HT1080 (cell line): ENCODE results near the gene R3HDM2. TPM values are rescaled to one million over a fixed set of nuclear protein-coding genes. Genes with fewer than 3 reads are reported as not detected.

Experiments used
- DNase-seq: peaks from one replicate; pipeline ENCODE4 v3.0.0-alpha.2; 2015; ENCODE audit warnings: low read depth
- total RNA-seq: library from RNA; depleted of rRNA; stranded (reverse); fragments of >200 nt; shearing (Covaris generic); gene quantifications from 2 replicates; pipeline ENCODE4 v1.2.3, GENCODE V29; 2014

The R3HDM2 gene
- total RNA-seq, 1 experiment from 2014 or later, result 13.0 TPM

- DNase-seq, result no peak
These were observed 210.7 kb downstream of the R3HDM2 start for GRCh38 chr12:57219993-57220754.

GRCh38 chr12:57219205-57219992 lies 211.4 kb downstream of the R3HDM2 start:
- no peak for DNase-seq

GRCh38 chr12:57218030-57218853 lies 212.6 kb downstream of the R3HDM2 start:
- no peak for DNase-seq

- no peak for DNase-seq
These were observed 213.6 kb downstream of the R3HDM2 start for GRCh38 chr12:57216921-57217879.

DNA sequence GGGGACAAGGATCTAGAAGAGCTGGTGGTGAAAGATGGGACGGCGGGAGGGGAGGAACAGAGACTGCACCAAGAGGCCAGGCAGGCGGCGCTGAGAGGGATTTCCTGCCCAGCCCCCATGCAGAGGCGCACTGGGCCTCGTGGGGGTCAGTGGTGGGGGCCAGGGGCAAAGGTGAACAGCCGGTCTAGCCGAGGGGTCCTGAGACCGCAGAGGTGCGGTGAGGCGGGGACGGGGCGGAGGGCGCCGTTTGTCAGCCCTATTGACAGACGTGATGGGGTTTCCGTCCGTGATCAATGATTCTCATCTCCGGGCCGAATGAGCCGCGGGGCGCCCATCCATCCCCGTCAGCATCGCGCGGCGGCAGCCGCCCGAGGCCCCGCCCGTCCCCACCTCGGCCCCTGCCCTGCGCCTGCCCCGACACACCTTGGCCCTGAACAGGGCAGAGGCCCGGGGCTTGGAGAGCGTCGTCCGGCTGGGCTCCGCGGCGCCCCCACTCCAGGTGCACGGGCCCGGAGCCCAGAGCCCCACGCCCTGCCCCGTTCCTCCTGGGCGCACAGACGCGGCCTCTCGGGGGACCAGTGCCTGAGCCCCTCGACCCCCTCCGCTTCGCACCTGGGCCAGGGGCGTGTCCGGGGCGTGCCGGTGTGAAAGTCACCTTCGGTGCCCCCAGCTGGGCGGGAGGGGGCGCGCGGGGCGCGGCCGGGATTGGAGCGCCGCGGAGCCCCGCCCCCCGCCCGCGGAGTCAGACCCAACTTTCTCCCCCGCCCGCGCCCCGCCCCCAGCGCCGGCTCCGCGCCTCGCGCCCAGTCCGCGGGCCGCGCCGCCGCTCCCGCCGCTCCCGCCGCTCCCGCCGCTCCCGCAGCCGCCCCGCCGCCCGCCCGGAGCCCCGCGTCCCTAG lies 214.6 kb downstream of the R3HDM2 start, which contains the start of gene NXPH4:
Gene NXPH4, plus strand, starts transcription at position 781 of the 898 bp plus-strand sequence. CDS start 176 bp downstream, outside the sequence.
- no peak for DNase-seq

- no peak for DNase-seq
These were observed 215.2 kb downstream of the R3HDM2 start for GRCh38 chr12:57215668-57216013.

- DNase-seq, result no peak
These were observed 215.8 kb downstream of the R3HDM2 start for GRCh38 chr12:57215065-57215464.

- peak; percentile 56 for DNase-seq
These were observed 216.5 kb downstream of the R3HDM2 start for GRCh38 chr12:57214398-57214781.

DNA sequence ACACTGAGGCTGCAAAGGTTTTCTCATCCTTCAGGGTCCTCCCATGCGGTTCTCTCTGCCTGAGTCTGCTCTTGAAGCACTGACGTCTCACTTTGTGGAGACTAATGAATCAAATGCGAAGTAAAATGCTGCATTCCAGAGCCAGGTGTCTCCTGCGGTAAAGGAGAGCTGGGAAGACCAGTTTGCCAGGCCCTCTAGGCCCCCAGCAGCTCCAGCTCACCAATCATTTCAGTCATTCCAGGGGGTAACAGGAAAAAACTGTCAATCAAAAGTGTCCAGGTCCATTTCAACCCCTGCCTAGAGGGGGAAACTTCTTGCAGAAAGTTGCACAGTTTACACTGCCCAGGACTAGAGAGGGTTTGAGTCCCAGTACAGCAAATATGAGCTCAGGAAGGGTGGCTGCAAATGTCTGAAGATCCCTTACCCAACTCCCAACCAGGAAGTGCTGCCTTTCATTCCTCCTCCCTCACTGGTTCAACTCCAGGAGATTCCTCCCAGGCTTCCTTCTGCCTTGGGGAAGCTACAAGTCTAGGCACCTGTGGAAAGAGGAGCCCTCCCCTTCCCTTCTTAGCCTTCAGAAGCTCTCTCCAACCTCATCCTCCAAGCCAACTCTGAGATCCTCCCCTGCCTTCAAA lies 217.0 kb downstream of the R3HDM2 start:
- DNase-seq, result no peak

GRCh38 chr12:57213058-57213715 lies 217.7 kb downstream of the R3HDM2 start:
- DNase-seq, result peak; percentile 90

DNA sequence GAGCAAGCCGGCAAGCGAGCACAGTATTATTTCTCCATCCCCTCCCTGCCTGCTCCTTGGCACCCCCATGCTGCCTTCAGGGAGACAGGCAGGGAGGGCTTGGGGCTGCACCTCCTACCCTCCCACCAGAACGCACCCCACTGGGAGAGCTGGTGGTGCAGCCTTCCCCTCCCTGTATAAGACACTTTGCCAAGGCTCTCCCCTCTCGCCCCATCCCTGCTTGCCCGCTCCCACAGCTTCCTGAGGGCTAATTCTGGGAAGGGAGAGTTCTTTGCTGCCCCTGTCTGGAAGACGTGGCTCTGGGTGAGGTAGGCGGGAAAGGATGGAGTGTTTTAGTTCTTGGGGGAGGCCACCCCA lies 218.2 kb downstream of the R3HDM2 start:
- no peak for DNase-seq

DNA sequence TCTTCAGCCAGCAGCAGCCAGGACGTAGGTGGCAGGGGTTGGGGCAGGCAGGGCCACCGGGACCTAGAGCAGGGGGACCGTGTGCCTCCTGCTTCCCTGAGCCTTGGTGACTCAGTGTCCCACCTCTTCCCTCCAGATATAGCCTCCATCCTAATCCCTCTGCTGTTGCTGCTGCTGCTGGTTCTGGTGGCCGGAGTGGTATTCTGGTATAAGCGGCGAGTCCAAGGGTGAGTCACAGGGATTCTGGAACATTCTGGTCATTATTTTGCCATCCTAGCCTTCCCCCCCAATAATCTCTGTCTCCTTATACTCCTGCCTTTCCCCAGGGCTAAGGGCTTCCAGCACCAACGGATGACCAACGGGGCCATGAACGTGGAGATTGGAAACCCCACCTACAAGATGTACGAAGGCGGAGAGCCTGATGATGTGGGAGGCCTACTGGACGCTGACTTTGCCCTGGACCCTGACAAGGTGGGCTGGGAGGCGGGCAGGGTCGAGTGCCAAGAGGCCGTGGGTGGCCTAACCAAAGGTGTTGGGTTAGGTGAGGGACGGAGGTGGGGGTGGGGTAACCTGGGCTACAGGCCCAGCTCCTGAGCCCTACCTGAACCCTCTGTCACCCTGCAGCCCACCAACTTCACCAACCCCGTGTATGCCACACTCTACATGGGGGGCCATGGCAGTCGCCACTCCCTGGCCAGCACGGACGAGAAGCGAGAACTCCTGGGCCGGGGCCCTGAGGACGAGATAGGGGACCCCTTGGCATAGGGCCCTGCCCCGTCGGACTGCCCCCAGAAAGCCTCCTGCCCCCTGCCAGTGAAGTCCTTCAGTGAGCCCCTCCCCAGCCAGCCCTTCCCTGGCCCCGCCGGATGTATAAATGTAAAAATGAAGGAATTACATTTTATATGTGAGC lies 218.8 kb downstream of the R3HDM2 start:
- DNase-seq, result no peak

DNA sequence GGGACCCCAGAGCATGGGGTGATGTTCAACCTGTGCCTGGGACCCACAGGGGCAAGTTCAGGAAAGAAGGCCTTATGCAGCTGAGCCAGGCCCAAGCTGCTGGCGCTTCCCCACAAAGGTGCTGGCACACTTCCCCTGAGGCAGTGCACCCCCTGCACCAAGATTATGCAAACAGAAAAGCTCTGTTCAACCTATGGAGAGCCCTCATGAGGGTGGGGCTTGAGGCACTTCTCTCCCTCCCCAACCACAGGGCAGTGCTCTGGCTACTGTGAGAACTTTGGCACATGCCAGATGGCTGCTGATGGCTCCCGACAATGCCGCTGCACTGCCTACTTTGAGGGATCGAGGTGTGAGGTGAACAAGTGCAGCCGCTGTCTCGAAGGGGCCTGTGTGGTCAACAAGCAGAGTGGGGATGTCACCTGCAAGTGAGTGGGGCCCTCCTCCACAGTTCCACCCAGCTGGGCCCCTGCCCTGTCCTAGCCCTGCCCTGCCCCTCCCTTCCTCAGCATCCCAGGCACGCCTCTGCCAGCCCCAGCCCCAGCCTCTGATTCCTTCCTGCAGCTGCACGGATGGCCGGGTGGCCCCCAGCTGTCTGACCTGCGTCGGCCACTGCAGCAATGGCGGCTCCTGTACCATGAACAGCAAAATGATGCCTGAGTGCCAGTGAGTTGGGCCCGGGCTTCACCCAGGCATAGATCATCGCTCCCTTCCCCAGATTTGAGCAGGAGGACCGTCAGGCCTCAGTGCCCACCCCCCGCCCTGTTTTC lies 219.7 kb downstream of the R3HDM2 start:
- no peak for DNase-seq

DNA sequence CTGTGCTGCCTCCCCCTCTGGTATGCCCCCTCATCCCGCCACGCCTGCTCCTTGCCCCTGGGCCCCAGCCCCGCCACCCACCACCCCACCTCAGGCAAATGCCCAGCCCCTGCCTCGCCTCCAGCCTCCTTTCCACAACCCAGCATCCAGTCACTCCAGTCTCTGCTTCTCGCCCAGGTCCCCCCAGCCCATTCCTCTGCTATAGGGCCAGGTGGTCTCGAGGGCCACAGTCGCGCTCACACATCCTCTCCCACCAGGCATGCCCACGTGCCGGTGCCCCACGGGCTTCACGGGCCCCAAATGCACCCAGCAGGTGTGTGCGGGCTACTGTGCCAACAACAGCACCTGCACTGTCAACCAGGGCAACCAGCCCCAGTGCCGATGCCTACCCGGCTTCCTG lies 220.4 kb downstream of the R3HDM2 start:
- no peak for DNase-seq

DNA sequence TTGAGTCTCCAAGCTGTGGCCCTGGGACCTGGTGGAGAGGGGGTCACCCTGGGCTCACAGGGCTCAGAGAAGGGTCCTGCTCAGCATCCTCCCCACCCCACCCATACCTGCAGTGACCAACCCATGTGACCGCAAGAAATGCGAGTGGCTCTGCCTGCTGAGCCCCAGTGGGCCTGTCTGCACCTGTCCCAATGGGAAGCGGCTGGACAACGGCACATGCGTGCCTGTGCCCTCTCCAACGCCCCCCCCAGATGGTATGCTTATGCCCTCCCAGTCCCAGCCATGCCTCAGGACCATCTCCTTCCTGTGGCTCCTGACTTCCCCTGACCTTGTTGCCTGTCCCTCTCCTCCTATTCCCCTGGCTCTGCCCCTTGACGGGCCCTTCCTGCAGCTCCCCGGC lies 220.9 kb downstream of the R3HDM2 start:
- DNase-seq, result no peak

GRCh38 chr12:57208631-57209282 lies 222.1 kb downstream of the R3HDM2 start:
- no peak for DNase-seq
